ENCODE data around the gene ALPL.
A peak's percentile ranks its signal among the peaks of the same experiment; 100 is the strongest.

The ALPL gene

DNA sequence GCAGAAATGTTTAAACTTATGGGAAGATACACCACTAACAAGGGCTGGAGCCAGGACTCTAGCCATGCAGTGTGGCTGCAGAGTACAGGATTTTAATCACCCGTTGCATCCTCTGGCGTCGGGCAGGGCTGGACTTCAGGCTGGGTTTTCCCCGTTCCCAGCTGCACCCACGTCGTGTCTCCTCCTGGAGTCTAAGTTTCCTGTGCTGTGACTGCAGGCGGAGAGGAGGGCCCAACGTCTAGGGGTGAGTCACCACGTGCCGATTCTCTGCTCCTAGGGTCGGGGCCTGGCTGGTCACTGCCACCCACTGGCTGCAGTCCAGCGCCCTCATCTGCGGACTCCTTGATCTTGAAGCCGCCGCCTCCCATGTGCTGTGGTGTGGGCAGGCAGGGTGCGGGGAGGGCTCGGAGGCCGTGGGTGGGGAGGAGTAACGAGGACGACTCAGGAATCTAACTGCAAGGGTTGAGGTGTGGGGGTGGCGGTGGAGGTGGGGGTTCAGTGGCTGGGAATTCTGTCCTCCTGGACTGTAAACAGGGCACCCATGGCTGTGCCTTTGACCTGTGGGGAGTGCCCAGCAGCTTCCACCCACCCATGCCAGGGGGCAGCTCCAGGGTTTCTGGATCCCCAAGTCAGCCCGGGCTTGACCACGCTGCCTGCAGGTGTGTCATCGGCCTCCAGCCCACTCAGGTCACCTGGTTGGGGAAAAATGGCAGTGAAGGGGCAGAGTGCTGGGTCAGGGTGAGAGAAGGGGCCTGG lies 77.8 kb downstream of the ALPL start:
- ChIA-PET POLR2A (no interaction called here), CTCF (interaction anchor here (0.7 to 3.1 kb wide), 4 partner anchors 9 to 52 kb away, joined by 3 to 15 read pairs (median 4); no protein-coding TSS in a partner anchor)
- no peak overlapping the region for H3K4me3 ChIP-seq (ENCODE audit: low read depth, low read length)
- peak; percentile 52 for DNase-seq (ENCODE audit: low read depth, low spot score)
- TF ChIP-seq, protein P1, sequence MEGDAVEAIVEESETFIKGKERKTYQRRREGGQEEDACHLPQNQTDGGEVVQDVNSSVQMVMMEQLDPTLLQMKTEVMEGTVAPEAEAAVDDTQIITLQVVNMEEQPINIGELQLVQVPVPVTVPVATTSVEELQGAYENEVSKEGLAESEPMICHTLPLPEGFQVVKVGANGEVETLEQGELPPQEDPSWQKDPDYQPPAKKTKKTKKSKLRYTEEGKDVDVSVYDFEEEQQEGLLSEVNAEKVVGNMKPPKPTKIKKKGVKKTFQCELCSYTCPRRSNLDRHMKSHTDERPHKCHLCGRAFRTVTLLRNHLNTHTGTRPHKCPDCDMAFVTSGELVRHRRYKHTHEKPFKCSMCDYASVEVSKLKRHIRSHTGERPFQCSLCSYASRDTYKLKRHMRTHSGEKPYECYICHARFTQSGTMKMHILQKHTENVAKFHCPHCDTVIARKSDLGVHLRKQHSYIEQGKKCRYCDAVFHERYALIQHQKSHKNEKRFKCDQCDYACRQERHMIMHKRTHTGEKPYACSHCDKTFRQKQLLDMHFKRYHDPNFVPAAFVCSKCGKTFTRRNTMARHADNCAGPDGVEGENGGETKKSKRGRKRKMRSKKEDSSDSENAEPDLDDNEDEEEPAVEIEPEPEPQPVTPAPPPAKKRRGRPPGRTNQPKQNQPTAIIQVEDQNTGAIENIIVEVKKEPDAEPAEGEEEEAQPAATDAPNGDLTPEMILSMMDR (IDR thresholded peaks at IDR 0.05; ENCODE audit: insufficient read depth, low read length, missing control alignments): no peak

DNA sequence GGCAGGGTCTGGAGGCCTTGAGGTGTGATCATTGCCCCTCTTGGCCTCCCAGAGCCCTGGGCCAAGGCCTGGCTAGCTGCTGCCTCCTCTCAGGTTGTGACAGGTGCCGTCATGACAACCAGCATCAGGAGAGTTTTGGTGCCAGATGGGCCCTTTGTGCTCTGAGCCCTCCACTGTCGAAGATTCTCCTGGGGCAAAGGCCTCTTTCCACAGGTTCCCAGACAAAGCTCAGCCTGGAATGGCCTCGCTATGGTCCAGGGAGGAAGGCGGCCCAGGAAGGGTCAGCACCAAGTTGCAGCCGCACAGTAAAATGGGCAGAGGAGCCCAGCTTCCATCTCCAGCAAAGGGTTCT lies 78.4 kb downstream of the ALPL start:
- no peak for DNase-seq (ENCODE audit: low read depth, low spot score)
- no peak overlapping the region for H3K4me3 ChIP-seq (ENCODE audit: low read depth, low read length)
- TF ChIP-seq, protein P1 (IDR thresholded peaks at IDR 0.05; ENCODE audit: insufficient read depth, low read length, missing control alignments): no peak
- POLR2A ChIA-PET: no interaction called here
- CTCF ChIA-PET: interaction anchor here (0.7 to 3.1 kb wide), 3 partner anchors 8 to 52 kb away, joined by 3 to 15 read pairs (median 4); no protein-coding TSS in a partner anchor

DNA sequence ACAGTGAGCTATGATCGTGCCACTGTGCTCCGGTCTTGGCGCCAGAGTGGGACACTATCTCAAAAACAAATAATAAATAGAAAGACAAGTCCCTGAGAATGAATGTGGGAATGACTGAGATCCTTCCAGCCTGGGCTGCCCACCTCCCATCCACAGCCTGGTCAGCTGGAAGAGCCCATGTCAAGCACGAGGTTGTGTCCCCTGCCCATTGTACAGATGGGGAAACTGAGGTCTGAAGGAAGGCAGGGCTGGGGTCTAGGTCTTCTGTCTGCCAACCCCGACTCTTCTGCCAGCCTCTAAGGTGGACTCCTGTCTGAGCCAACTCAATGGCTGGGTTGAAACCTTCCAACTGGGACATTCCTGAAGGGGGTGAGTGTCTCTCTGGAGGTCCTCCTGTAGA lies 80.4 kb downstream of the ALPL start:
- CTCF ChIA-PET: interaction anchor here (1.4 kb wide), 1 partner anchor 221 kb away, joined by 3 read pairs; no protein-coding TSS in a partner anchor
- POLR2A ChIA-PET: no interaction called here
- DNase-seq (ENCODE audit: low read depth, low spot score): no peak

DNA sequence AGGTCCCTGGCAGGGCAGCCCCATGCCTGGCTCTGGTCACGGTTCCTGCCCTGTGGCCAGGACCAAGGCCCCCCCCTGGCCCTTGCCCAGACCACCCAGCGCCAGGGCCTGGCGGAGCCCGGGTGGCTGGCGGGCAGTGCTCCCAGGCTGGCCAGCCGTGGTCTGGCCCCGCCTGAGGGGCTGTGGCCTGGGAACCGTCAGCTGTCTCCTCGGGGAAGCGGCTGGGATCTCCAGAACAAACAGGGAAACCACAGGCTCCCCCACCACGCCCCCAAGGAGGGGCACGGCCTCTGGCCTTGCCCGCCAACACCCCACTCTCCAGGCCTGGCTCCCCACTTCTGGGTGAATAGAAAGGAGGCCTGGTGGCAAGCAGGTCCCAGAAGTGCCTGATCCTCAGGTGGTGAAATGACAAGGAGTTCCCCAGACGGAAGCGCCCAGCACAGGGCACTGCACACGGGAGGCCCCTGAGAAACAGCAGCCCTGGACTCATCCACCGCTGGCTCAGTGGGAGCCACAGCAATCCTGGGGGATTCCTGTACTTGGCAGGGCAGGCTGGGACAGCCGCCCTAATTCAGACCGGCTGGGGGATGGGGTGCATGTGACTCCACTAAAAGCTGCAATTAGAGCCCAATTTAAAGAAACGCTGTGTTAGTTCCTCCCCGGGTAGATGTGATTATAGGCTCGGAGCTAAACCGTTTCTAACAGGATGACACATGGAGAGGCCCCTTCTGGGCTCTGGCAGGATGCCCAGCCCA lies 81.1 kb downstream of the ALPL start:
- no peak overlapping the region for H3K4me3 ChIP-seq (ENCODE audit: low read depth, low read length)
- DNase-seq (ENCODE audit: low read depth, low spot score): no peak
- ChIA-PET CTCF (no interaction called here), POLR2A (interaction anchor here (0.7 kb wide), 1 partner anchor 83 kb away, joined by 3 read pairs; no protein-coding TSS in a partner anchor)
- TF ChIP-seq, protein P1 (IDR thresholded peaks at IDR 0.05; ENCODE audit: insufficient read depth, low read length, missing control alignments): no peak

More for the DNA sequence above, 80.4 kb downstream of the ALPL start:
- H3K4me3 ChIP-seq (ENCODE audit: low read depth, low read length): no peak overlapping the region
- TF ChIP-seq, protein P1 (IDR thresholded peaks at IDR 0.05; ENCODE audit: insufficient read depth, low read length, missing control alignments): no peak

DNA sequence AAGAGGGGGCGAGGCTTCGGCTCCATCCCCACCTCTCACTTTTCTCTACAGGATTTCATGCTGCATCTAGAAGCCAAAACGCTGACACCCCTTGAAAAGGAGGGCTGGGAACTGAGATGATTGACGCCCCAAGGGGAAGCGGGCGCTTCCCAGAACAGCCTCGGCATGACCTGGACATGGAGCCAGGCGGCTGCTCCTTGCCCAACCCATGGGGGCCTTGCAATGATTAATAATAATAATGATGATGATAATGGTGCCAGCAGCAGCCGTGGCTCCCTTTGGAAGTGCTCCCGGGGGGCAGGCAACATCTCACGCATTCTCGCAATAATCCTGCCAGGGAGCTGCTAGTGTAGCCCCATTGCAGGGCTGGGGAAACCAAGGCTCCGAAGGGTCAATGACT lies 81.7 kb downstream of the ALPL start:
- CTCF ChIA-PET: no interaction called here

More for the DNA sequence above, 81.7 kb downstream of the ALPL start:
- TF ChIP-seq, protein P1 (IDR thresholded peaks at IDR 0.05; ENCODE audit: insufficient read depth, low read length, missing control alignments): no peak
- no peak for DNase-seq (ENCODE audit: low read depth, low spot score)
- no peak overlapping the region for H3K4me3 ChIP-seq (ENCODE audit: low read depth, low read length)
- POLR2A ChIA-PET: interaction anchor here (0.7 kb wide), 1 partner anchor 83 kb away, joined by 3 read pairs; no protein-coding TSS in a partner anchor
